Skin epidermis (tissue), 12 donors: ENCODE results near the gene C1QL4.

Experiments
- H3K27ac ChIP-seq, 21 experiments: fragments of 200-600 bp; sonication (generic) in 11 of 21; one replicate each; pipeline ENCODE4 v1.5.0; 2020; ENCODE audit warnings: mild to moderate bottlenecking in 3 of 21, inconsistent platforms in 2 of 21, moderate library complexity in 2 of 21
- H3K4me3 ChIP-seq, 7 experiments: fragments of 200-600 bp; sonication (generic) in 2 of 7; one replicate each; pipeline ENCODE4 v1.5.0; 2020; ENCODE audit warnings: inconsistent platforms in 2 of 7, mild to moderate bottlenecking in 2 of 7, moderate library complexity in 1 of 7

Gene C1QL4

DNA sequence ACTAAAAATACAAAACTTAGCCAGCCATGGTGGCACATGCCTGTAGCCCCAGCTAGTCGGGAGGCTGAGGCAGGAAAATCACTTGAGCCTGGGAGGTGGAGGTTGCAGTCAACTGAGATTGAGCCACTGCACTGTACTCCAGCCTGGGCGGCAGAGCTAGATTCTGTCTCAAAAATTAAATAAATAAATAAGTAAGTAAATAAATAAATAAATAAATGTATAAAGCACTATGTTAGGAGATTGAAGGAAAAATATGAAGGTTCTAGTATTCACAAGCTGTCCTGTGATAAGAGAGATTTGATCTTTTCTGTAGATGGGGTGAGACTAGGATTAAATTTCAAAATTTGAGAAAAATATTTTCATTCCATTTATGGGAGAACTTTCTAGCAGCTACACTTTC, 15.4 kb upstream of the C1QL4 start:
- no peak overlapping the region for H3K27ac ChIP-seq
- H3K4me3 ChIP-seq: no peak overlapping the region

DNA sequence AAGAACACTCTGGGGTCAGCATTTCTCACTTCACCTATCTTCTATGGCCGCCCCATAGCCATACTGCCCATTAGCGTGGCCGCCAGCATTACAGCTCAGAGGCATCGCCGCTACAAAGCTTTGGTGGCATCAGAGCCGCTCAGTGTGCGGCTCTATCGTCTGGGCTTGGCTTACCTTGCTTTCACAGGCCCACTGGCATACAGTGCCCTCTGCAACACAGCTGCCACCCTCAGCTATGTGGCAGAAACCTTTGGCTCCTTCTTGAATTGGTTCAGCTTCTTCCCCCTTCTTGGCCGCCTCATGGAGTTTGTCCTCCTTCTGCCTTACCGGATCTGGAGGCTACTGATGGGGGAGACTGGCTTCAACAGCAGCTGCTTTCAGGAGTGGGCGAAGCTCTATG, 12.3 kb upstream of the C1QL4 start:
- no peak overlapping the region for H3K27ac ChIP-seq
- H3K4me3 ChIP-seq: no peak overlapping the region

DNA sequence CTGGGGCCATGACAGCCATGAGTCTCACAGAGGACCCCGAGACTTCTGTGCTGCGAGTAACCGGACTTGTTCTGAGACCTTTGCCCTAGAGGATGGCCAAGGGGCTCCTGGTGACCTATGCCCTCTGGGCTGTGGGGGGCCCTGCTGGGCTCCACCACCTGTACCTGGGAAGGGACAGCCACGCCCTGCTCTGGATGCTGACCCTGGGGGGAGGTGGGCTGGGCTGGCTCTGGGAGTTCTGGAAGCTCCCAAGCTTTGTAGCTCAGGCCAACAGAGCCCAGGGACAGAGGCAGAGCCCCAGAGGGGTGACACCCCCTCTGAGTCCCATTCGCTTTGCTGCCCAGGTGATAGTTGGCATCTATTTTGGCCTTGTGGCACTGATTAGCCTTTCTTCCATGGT, 11.8 kb upstream of the C1QL4 start:
- H3K27ac ChIP-seq: no peak overlapping the region
- no peak overlapping the region for H3K4me3 ChIP-seq

DNA sequence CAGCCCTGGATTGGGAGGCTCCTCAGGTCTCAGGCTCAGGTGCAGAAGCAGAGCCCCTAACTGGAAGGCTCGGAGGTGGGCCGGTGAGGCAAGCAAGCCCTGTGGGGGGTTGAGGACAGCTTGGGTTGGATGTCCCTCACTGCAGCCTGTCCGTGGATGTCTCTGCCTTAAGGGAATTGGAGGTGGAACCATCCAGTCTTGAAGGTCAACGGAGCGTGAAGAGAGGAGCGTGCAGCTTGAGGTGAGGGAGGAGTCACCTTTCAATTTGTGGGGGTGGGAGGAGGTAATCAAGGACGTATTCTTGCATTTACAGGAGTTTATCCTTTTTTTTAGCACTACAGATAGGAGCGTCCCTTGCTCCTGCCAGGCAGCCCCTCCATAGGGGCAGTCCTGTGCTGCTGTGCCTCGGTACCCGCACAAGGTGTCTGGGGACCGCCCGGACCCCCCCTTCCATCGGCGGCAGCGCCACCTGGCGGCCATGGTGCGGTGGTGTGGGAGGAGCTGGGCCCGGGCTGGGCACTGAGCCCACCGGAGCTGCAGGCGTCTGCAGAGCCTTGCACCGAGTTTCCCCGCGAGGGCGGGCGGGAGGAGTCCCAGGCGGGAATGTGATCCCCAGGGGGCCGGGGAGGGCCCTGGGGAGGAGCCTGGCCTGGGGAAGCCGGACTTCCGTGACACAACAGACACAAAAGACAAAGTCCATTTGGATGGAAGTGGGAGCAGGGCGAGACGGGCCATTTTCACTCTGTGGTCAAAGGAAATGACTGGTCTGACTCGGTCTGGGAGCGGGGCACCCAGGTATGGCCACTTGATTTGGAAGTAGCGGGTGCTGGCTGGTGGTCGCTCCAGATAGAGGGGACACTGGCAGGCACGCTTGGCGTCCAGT, 10.6 kb upstream of the C1QL4 start:
- Histone ChIP-seq H3K27ac (no peak overlapping the region), H3K4me3 (peak overlapping the region in 6 of 7 experiments; percentile 0 to 41 (median 24))

GRCh38 chr12:49346659-49347310, 9.8 kb upstream of the C1QL4 start, which contains the start of gene DNAJC22:
TSS of gene DNAJC22 (plus strand) at chr12:49346888. CDS start at chr12:49348873, 1,985 bp downstream.
- peak within 1 kb of the TSS; percentile 7 to 41 (median 22) for H3K4me3 ChIP-seq

DNA sequence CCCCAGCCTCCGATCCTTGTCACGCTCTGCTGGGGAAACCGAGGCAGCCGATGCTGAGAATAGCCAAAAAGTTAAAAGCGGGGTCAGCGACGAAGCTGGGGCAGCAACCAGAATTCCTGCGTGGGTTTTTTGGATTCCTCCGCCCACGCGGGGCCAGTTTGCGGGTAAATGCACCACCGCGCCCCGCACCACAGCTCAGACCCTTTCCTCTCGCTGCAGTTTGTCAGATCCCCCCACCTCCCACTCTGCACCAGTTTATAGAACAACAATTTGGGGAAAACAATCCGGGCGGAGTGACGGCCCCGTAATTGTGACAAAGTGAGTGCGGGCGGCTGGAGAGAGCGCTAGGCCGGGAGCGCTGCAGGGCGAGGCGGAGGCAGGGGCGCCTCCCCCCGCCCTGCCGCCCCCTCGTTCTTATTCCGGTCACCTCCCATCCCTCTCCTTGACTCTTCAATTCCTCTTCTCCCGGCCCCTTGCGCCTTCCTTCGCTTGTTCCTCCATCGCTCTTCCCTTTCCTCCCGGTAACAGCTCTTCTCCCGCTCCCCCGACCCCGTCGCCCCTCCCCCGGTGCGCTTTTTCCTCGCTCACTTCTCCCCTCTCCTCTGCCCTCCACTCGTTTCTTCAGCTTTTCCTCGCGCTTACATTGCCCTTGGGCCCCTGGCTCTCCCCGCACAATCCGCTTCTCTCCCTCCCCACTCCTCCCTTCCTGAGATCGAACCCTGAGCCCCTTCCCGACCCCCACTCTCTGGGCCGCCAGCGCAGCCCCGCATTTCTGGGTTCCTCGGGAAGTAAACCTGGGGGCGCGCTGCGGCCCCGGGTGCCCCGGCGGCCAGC, 9.1 kb upstream of the C1QL4 start:
- peak overlapping the region; percentile 7 to 41 (median 22) for H3K4me3 ChIP-seq

More at GRCh38 chr12:49346659-49347310, 9.8 kb upstream of the C1QL4 start, which contains the start of gene DNAJC22:
- no peak within 1 kb of the TSS for H3K27ac ChIP-seq

DNA sequence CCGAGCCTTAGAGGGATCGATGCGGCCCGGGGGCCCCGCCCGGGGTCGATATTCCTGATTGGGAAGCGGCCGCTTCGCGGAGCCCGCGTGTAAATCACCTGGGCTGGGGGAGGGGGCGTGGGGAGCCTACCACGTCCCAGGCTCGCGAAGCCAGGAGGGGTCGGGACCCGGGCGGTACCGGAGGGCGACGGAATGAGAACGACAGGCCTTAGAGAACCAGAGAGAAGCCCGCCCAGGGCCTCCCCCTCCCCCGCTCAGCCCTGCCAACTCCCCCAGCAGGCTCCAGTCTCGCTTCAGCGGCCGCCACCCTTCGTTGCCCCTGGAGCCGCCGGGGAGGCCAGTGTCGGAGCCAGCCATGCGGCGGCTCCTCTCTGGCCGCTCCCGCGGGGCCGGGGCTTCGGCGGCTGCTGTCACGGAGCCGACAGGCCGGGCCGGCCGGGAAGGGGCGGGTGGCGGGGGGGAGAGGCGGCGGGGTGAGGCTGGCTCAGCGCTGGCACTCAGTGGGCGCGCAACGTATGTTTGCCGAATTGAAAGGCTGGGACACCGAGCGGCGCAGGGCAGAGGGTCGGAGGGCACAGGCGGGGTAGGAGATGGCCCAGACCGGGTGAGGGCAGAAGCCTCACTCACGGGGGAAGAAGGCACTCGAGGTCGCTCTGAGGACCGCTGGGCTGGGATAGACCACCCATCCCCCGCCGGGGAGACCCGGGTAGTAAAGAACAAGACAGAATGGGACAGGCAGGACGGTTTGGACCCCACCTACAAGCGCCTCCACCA, 8.2 kb upstream of the C1QL4 start:
- peak overlapping the region; percentile 7 to 41 (median 22) for H3K4me3 ChIP-seq
- peak overlapping the region in 1 of 21 experiments; percentile 24 for H3K27ac ChIP-seq

More for the DNA sequence above, 9.1 kb upstream of the C1QL4 start:
- H3K27ac ChIP-seq: no peak overlapping the region

DNA sequence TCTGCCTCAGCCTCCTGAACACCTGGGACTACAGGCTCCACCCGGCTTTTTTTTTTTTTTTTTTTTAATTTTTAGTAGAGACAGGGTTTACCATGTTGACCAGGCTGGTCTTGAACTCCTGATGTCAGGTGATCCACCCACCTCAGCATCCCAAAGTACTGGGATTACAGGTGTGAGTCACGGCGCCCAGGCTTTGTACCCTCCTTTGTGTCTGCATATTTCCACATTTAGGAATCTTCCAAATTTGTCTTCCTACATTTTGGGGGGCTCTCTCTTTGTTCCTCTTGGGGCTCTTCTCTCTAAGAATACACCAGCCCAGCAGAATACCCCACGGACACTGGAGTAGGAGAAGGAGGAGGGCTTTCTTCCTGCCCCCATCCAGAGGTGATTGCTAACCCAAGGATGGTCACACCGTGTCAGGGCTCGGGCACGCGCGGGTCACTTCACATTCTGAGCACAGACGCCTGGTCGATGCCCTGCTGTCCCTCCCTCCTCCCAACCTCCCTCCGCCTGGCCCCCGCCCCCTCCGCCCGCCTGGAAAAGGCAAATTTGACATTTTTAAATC, 7.6 kb upstream of the C1QL4 start:
- Histone ChIP-seq H3K4me3 (no peak overlapping the region), H3K27ac (no peak overlapping the region)

DNA sequence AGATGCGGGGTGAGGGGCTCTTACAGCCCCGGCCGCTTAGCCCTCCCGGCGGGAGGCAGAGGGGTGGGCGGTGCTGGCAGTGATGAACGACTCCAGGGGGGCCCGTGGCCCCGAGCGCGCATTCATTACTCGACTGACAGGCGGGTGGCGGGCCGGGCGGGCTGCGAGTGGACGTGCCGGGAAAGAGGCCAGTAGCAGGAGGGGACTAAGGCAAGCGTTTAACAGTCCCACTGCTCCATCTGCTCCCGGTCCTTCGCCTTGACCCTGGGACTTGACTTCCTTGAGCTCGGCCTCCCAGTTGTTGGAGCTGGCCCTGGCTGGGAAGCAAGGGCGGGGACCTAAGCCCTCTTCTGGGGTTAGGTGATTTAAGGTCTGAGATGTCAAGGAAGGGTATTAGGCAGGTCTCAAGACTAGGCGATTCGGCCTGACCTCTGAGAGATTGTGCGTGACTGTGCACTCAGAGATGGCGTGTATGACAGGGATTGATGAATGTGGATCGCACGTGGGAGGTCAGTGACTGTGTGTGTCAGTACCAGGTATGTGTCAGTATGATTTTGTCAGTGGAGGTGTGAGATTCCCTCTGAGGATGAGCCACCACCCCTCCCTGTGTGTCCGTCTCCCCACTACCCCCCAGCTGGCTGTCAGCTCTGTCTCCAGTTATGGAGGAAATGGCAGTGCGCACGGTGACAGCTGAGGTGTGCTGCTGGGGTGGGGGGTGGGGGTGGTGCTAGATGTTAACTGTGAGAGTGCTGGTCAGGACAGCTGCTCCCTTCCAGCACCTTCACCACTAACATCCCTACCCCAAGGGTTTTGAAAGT, 6.1 kb upstream of the C1QL4 start:
- Histone ChIP-seq H3K27ac (no peak overlapping the region), H3K4me3 (peak overlapping the region in 6 of 7 experiments; percentile 23 to 30 (median 25))

- Histone ChIP-seq H3K27ac (peak overlapping the region in 2 of 21 experiments; percentile 4 to 30), H3K4me3 (peak overlapping the region in 6 of 7 experiments; percentile 23 to 30 (median 25))
Observed at GRCh38 chr12:49342066-49342913, 5.3 kb upstream of the C1QL4 start.

- Histone ChIP-seq H3K27ac (no peak overlapping the region), H3K4me3 (peak overlapping the region in 2 of 7 experiments; percentile 24 to 30)
Observed at GRCh38 chr12:49341777-49342065, 4.7 kb upstream of the C1QL4 start.

- no peak overlapping the region for H3K27ac ChIP-seq
Observed at GRCh38 chr12:49340971-49341776, 4.2 kb upstream of the C1QL4 start.

GRCh38 chr12:49340095-49340870, 3.3 kb upstream of the C1QL4 start:
- H3K27ac ChIP-seq: no peak overlapping the region
- no peak overlapping the region for H3K4me3 ChIP-seq

More at GRCh38 chr12:49340971-49341776, 4.2 kb upstream of the C1QL4 start:
- H3K4me3 ChIP-seq: no peak overlapping the region

DNA sequence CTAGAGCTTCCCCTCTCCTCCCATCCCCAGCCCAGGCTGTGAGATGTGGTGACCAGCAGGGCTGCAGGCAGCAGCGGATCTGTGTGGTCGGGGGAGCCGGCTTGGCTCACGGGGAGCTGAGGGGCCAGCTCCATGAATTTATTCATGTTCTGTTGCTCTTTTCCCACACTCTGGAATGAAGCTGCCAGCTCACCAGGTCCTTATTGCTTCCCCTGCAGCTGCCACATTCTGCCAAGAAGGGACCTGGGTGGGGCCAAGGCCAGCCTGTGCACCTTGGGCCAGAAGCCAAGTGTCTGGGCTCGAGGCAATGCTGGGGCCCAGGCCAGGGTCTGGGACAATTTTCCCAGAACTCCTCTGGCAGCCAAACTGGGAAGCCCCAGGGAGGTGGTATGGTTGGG, 2.5 kb upstream of the C1QL4 start:
- H3K4me3 ChIP-seq: no peak overlapping the region
- no peak overlapping the region for H3K27ac ChIP-seq

DNA sequence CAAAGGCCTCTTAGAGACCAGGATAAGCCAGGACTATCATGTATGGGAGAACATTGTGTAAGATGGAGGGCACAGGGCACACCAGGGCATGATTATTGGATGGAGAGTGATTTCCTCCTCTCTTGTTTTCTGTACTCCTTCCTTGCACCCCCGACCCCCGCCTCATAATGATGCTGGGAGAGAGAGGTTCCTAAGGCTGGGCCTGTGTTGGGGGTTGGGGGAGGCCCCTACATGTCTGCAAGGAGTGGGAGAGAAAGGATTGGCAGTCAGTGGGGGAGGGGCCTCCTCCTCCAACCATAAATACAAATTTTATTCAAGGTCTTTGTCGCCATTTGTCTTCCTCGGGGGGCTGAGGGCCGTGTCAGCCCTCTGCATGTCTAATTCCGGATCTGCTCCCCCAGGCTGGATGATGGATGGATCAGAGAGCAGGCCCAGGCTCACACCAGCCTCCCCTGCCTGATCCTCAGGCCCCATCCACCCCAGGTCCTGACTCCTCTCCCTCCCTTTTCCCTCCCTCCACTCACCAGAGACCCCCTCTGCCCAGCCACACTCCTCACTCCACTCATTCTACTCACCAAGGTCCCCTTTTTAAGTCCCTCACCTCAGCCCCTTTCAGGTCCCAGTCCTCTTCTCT, 2.0 kb upstream of the C1QL4 start:
- no peak overlapping the region for H3K27ac ChIP-seq
- no peak overlapping the region for H3K4me3 ChIP-seq
